ENCODE data around the gene IQSEC1.

Gene IQSEC1

GRCh38 chr3:12898290-12898964 is 174.8 kb downstream of the IQSEC1 start:
- Mint-ChIP-seq H3K36me3 (ENCODE audit: low read depth) (peaks cover 12% of the 10 kb centered on the region), H3K4me1 (no peaks in the 10 kb centered on the region), H3K27ac (no peak overlapping the region), H3K4me3 (no peak overlapping the region), H3K27me3 (no peaks in the 10 kb centered on the region), H3K9me3 (no peaks in the 10 kb centered on the region)
- DNase-seq (no peak), ATAC-seq (no peak)

- H3K4me3 Mint-ChIP-seq, result no peak overlapping the region
Measured at GRCh38 chr3:12897381-12898289, 175.6 kb downstream of the IQSEC1 start.

GRCh38 chr3:12896063-12896985 is 176.9 kb downstream of the IQSEC1 start:
- peaks cover 5% of the 10 kb centered on the region for H3K4me1 Mint-ChIP-seq
- no peak for DNase-seq
- H3K27ac Mint-ChIP-seq, result no peak overlapping the region
- H3K4me3 Mint-ChIP-seq, result no peak overlapping the region
- peaks cover 3% of the 10 kb centered on the region for H3K27me3 Mint-ChIP-seq
- H3K36me3 Mint-ChIP-seq (ENCODE audit: low read depth), result peaks cover 6% of the 10 kb centered on the region
- H3K9me3 Mint-ChIP-seq, result no peaks in the 10 kb centered on the region
- no peak for ATAC-seq

More at GRCh38 chr3:12897381-12898289, 175.6 kb downstream of the IQSEC1 start:
- no peak for DNase-seq
- Mint-ChIP-seq H3K4me1 (no peaks in the 10 kb centered on the region), H3K36me3 (ENCODE audit: low read depth) (peaks cover 12% of the 10 kb centered on the region), H3K27me3 (no peaks in the 10 kb centered on the region), H3K9me3 (no peaks in the 10 kb centered on the region), H3K27ac (no peak overlapping the region)
- ATAC-seq, result no peak

GRCh38 chr3:12895391-12896062 is 177.7 kb downstream of the IQSEC1 start:
- no peak for ATAC-seq
- Mint-ChIP-seq H3K9me3 (no peaks in the 10 kb centered on the region), H3K4me1 (peaks cover 5% of the 10 kb centered on the region), H3K27me3 (peaks cover 3% of the 10 kb centered on the region), H3K4me3 (no peak overlapping the region), H3K27ac (peak overlapping the region; percentile 10), H3K36me3 (ENCODE audit: low read depth) (peaks cover 4% of the 10 kb centered on the region)
- DNase-seq, result no peak

GRCh38 chr3:12894629-12895028 is 178.6 kb downstream of the IQSEC1 start:
- ATAC-seq, result no peak
- Mint-ChIP-seq H3K4me1 (peaks cover 5% of the 10 kb centered on the region), H3K4me3 (no peak overlapping the region)

GRCh38 chr3:12893852-12894251 is 179.4 kb downstream of the IQSEC1 start:
- H3K36me3 Mint-ChIP-seq (ENCODE audit: low read depth), result no peaks in the 10 kb centered on the region
- H3K4me3 Mint-ChIP-seq, result no peak overlapping the region
- H3K4me1 Mint-ChIP-seq, result peaks cover 5% of the 10 kb centered on the region
- no peaks in the 10 kb centered on the region for H3K9me3 Mint-ChIP-seq
- no peak overlapping the region for H3K27ac Mint-ChIP-seq
- DNase-seq, result no peak
- ATAC-seq, result no peak
- H3K27me3 Mint-ChIP-seq, result peaks cover 13% of the 10 kb centered on the region

More at GRCh38 chr3:12894629-12895028, 178.6 kb downstream of the IQSEC1 start:
- no peaks in the 10 kb centered on the region for H3K9me3 Mint-ChIP-seq
- H3K36me3 Mint-ChIP-seq (ENCODE audit: low read depth), result peaks cover 2% of the 10 kb centered on the region
- no peak for DNase-seq
- H3K27ac Mint-ChIP-seq, result no peak overlapping the region
- peaks cover 7% of the 10 kb centered on the region for H3K27me3 Mint-ChIP-seq

GRCh38 chr3:12893247-12893646 is 180.0 kb downstream of the IQSEC1 start:
- Mint-ChIP-seq H3K27ac (no peak overlapping the region), H3K36me3 (ENCODE audit: low read depth) (no peaks in the 10 kb centered on the region), H3K4me3 (no peak overlapping the region), H3K27me3 (peaks cover 17% of the 10 kb centered on the region), H3K9me3 (no peaks in the 10 kb centered on the region), H3K4me1 (peaks cover 5% of the 10 kb centered on the region)
- no peak for DNase-seq
- ATAC-seq, result no peak

GRCh38 chr3:12892840-12893189 is 180.4 kb downstream of the IQSEC1 start:
- Mint-ChIP-seq H3K27ac (no peak overlapping the region), H3K27me3 (peaks cover 18% of the 10 kb centered on the region), H3K36me3 (ENCODE audit: low read depth) (no peaks in the 10 kb centered on the region), H3K4me1 (peaks cover 5% of the 10 kb centered on the region), H3K4me3 (no peak overlapping the region), H3K9me3 (no peaks in the 10 kb centered on the region)
- ATAC-seq (no peak), DNase-seq (no peak)

GRCh38 chr3:12891985-12892839 is 181.0 kb downstream of the IQSEC1 start:
- DNase-seq, result peak; percentile 45
- Mint-ChIP-seq H3K9me3 (no peaks in the 10 kb centered on the region), H3K27ac (no peak overlapping the region), H3K4me3 (no peak overlapping the region), H3K36me3 (ENCODE audit: low read depth) (no peaks in the 10 kb centered on the region), H3K27me3 (peaks cover 18% of the 10 kb centered on the region), H3K4me1 (peaks cover 5% of the 10 kb centered on the region)
- ATAC-seq, result peak; percentile 13

- DNase-seq (no peak), ATAC-seq (no peak)
- Mint-ChIP-seq H3K9me3 (no peaks in the 10 kb centered on the region), H3K27ac (no peak overlapping the region), H3K4me1 (peaks cover 6% of the 10 kb centered on the region), H3K4me3 (no peak overlapping the region), H3K27me3 (peaks cover 19% of the 10 kb centered on the region), H3K36me3 (ENCODE audit: low read depth) (no peaks in the 10 kb centered on the region)
Measured at GRCh38 chr3:12891391-12891984, 181.7 kb downstream of the IQSEC1 start.

- ATAC-seq (no peak), DNase-seq (no peak)
- Mint-ChIP-seq H3K4me1 (peaks cover 13% of the 10 kb centered on the region), H3K27ac (no peak overlapping the region), H3K36me3 (ENCODE audit: low read depth) (no peaks in the 10 kb centered on the region), H3K27me3 (peaks cover 19% of the 10 kb centered on the region), H3K9me3 (no peaks in the 10 kb centered on the region), H3K4me3 (no peak overlapping the region)
Measured at GRCh38 chr3:12890610-12891390, 182.4 kb downstream of the IQSEC1 start.

- Mint-ChIP-seq H3K4me3 (no peak overlapping the region), H3K36me3 (ENCODE audit: low read depth) (peaks cover 1% of the 10 kb centered on the region), H3K4me1 (peaks cover 14% of the 10 kb centered on the region), H3K27me3 (peaks cover 17% of the 10 kb centered on the region), H3K27ac (no peak overlapping the region), H3K9me3 (no peaks in the 10 kb centered on the region)
- ATAC-seq (no peak), DNase-seq (no peak)
Measured at GRCh38 chr3:12886736-12887135, 186.5 kb downstream of the IQSEC1 start.
